Measurements from ENCODE around the gene CAPN10.

Gene CAPN10

GRCh38 chr2:240637901-240638345 is 51.4 kb downstream of the CAPN10 start:
- DNase-seq (ENCODE audit: low read depth), result no peak

- DNase-seq (ENCODE audit: low read depth), result no peak
These were observed 52.1 kb downstream of the CAPN10 start for GRCh38 chr2:240638512-240639160.

- no peak for DNase-seq (ENCODE audit: low read depth)
These were observed 53.0 kb downstream of the CAPN10 start for GRCh38 chr2:240639566-240639965.

- DNase-seq (ENCODE audit: low read depth), result no peak
These were observed 54.4 kb downstream of the CAPN10 start for GRCh38 chr2:240640939-240641338.

GRCh38 chr2:240642061-240642805 is 55.7 kb downstream of the CAPN10 start:
- no peak for DNase-seq (ENCODE audit: low read depth)

GRCh38 chr2:240642806-240643092 is 56.2 kb downstream of the CAPN10 start:
- DNase-seq (ENCODE audit: low read depth), result no peak

GRCh38 chr2:240643093-240643810 is 56.7 kb downstream of the CAPN10 start:
- no peak for DNase-seq (ENCODE audit: low read depth)

- no peak for DNase-seq (ENCODE audit: low read depth)
These were observed 57.2 kb downstream of the CAPN10 start for GRCh38 chr2:240643811-240644150.

- DNase-seq (ENCODE audit: low read depth), result no peak
These were observed 57.7 kb downstream of the CAPN10 start for GRCh38 chr2:240644171-240644651.

- no peak for DNase-seq (ENCODE audit: low read depth)
These were observed 58.3 kb downstream of the CAPN10 start for GRCh38 chr2:240644859-240645301.

- no peak for DNase-seq (ENCODE audit: low read depth)
These were observed 58.8 kb downstream of the CAPN10 start for GRCh38 chr2:240645346-240645745.

GRCh38 chr2:240645801-240646175 is 59.3 kb downstream of the CAPN10 start:
- no peak for DNase-seq (ENCODE audit: low read depth)

- no peak for DNase-seq (ENCODE audit: low read depth)
These were observed 59.8 kb downstream of the CAPN10 start for GRCh38 chr2:240646176-240646899.

GRCh38 chr2:240646900-240647502 is 60.5 kb downstream of the CAPN10 start:
- no peak for DNase-seq (ENCODE audit: low read depth)

- DNase-seq (ENCODE audit: low read depth), result no peak
These were observed 61.1 kb downstream of the CAPN10 start for GRCh38 chr2:240647503-240648154.

- no peak for DNase-seq (ENCODE audit: low read depth)
These were observed 61.7 kb downstream of the CAPN10 start for GRCh38 chr2:240648155-240648649.

All from amniotic epithelial cell (primary cell).